Midbrain (tissue), 1 donor: ENCODE results near the gene CARD10.

Experiments used
- DNase-seq: peaks from one replicate; lab custom pipeline; 2025; lab: John Stamatoyannopoulos, UW

The CARD10 gene

GRCh38 chr22:37503850-37504249, 15.4 kb downstream of the CARD10 start:
- no peak for DNase-seq

- DNase-seq = no peak
These were observed 16.0 kb downstream of the CARD10 start for GRCh38 chr22:37503183-37503683.

DNA sequence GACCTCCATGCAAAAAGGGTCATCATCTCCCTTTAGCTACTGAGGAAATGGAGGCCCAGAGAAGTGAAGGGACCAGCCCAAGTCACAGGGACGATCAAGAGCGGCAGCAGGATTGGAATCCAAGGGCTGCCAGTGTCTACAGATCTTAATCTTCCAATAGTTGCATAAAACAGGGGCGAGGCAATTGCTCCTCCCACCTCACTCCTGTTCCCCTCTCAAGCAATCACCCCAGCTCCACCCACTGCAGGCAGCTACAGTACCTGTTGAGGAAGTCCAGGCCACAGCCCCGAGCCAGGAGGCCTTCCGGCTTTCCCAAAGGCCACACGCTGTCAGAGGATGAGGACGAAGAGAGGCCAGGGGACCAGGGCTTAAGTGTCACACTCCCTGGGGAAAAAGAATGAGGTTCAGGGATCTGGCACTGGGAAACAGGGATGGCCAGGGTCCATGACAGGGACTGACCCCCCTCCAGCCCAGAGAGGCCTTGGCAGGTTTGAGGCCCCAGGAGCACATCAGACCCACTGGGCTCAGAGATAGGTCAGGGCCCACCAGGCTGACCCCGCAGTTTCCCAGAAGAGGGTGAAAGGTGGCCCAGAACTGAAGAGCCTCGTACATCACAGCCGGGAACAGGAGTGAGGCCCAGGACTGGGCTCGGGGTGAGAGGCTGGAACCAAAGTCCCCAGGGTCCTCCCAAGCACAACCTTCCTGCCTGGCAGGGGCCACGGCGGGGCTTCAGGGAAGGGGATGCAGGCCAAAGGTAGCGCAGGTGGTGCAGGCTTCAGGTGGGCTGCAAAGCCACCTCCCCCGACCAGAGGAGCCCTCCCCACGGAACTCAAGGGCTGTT, 16.7 kb downstream of the CARD10 start:
- DNase-seq = no peak

DNA sequence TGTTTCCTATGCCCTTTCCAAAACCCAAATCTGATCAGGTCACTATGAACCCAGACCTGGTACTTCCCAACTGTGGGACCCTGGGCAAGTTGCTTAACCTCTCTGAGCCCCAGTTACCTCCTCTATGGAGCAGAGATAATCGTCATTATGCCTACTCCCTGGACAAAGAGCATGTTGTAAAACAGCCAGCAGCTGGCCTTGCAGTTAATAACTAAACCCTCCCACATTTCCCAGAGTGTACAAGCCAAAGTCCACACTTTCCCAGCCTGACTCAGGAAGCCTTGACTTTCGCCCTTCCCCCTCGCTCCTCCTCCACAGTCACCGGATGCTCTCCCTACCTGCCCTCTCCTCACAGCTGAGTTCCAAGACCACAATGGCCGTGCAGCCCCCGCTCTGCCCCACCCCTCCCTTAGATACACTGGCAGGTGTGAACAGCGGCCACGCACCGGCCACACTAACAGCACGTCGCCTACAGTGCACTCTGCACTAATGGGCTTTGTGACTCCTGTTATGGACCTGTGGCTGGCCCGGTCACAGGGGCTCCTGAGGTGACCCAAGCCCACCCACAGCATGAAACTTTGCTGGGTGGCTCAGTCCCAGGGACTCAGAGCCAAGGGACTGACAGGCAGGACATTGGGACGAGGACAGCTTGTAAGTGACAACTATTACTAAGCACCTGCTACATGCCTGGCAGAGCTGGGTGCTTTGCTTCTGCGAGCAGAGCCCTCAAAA, 17.4 kb downstream of the CARD10 start:
- DNase-seq = no peak

DNA sequence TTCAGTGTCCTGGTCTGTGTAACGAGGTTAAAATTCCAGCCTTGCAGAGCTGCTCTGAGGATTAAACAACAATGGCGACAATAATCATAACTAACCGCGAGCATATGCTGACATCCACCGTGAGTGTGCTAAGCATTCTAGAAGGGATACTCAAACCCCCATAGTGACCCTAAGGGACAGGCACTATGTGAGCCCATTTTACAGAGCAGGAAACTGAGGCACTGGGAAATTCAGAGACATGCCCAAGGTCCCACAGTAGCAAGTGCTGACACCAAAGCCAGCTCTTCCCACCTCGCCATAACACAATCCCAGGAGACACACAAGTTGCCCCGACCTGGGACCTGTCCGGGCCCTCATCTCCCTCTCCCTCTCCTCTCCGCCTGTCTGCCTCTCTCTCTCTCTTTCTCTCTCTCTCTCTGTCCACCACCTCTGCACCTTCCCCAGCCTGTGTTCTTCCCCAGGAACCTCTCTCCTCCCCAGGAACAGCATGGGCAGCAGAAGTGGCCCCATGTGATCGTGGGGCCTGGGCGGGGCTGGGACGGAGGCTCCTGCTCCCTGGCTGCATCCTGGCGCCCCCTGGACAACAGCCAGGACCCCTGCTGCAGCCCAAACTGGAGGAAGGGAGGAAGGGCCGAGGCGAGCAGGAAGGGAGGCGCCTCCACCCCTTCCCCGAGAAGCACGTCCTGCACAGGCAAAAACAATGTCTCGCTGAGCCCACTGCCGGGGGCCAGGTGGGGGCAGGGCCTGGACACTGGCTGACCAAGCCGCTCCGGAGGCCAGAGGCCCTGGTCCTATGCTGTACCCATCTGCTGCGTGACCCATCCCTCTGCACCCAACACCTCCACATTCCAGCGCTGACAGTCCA, 18.2 kb downstream of the CARD10 start:
- DNase-seq = no peak

GRCh38 chr22:37499789-37500540, 19.2 kb downstream of the CARD10 start:
- no peak for DNase-seq

GRCh38 chr22:37499027-37499707, 20.0 kb downstream of the CARD10 start:
- DNase-seq = no peak

GRCh38 chr22:37498289-37498909, 20.8 kb downstream of the CARD10 start:
- DNase-seq = no peak

- no peak for DNase-seq
These were observed 22.1 kb downstream of the CARD10 start for GRCh38 chr22:37497062-37497599.

DNA sequence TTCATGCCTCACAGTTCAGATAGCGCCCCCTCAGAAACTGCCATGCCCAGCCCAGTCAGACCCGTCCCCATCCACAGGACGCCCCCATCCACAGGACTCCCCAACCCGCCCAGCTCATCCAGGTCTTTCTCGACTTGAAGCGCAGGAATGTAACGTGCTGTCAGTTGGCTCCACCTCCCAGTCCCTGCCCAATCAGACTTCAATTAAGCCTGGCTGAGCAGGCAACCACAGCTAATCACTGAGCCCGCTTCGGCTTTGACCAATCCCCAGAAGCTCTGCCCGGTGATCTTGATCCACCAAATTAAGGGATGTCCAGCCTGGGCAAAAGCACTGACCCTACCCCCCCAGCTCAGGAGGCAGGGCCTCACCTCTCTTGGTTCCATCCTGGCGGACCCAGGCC, 22.6 kb downstream of the CARD10 start:
- DNase-seq = no peak

- no peak for DNase-seq
These were observed 25.2 kb downstream of the CARD10 start for GRCh38 chr22:37493979-37494378.

DNA sequence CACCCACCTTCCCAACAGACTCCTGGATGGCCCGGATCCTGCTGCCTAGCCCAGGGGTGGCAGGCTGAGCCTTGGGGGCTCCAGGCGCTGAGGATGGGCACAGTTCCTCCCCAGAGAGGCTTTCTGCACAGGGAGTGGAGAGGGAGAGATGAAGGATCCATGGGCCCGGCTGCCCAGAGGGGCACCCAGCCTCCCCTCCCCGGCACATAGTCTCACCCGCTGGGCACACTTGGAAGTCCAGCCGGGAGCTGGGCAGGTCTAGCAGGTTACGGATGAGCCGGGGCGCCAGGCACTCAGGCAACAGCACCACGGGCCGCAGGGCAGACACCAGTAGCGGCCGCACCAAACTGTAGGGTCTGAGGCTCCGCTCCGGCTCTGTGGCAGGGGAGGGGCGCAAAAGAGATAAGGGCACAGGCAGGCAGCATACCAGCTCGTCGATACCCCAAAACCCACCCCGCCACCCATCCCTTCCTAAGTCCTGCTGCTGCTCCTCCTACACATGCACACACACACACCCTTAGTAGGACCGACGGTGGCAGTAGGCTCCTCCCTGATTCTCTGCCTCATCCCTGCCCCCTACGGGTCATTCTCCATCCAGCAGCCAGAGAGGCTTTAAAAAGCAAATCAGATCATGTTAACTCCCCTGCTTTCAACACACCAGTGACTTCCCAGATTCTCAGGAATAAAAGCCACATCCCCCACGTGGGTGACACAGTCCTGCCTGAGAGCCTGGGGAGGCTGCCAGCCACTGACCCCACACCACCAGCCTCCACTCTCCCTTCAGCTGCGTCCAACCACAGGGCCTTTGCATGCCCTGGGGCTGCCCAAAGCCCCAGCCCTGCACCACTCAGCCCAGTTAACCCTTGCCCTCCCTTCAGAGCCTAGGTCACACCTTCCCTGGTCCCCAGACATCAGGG, 26.5 kb downstream of the CARD10 start:
- DNase-seq = no peak

- no peak for DNase-seq
These were observed 27.4 kb downstream of the CARD10 start for GRCh38 chr22:37491559-37492427.

DNA sequence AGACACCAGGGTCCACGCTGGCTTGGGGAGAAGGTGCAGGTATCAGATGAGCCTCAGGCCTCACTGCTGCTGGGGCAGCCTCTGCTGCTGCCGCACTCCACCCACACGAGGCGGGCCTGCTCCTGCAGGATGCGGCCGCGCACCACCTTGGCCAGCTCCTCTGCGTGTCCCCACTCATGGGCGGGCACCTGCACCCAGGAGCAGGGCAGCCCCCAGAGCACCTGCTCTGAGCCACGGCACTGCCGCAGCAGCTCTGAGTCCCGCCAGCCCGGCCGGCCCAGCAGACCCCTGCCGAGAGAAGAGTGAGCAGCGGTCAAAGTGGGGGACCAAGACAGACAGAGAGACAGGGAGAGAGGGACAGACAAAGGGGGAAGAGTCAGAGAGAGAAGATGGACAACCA, 28.1 kb downstream of the CARD10 start:
- DNase-seq = no peak

GRCh38 chr22:37489983-37490382, 29.2 kb downstream of the CARD10 start:
- no peak for DNase-seq

GRCh38 chr22:37488337-37489135, 30.7 kb downstream of the CARD10 start:
- no peak for DNase-seq

- DNase-seq = no peak
These were observed 31.6 kb downstream of the CARD10 start for GRCh38 chr22:37487571-37487970.
